Measurements from ENCODE around the gene RRAS2. TPM values are rescaled to one million over a fixed set of nuclear protein-coding genes. Genes with fewer than 3 reads are reported as not detected.
"Not testable (repeated sequence)": the region's sequence is repeated elsewhere in the genome, so short reads cannot be mapped to it uniquely, and the experiment has no call there.

The RRAS2 gene
- total RNA-seq, 1 donor from 2014 or later, result 29.9 TPM

- intact Hi-C loops (cut with DNase I), result no loop called here
- DNase-seq (ENCODE audit: missing footprints), result no peak
- no peak for ATAC-seq
Observed at GRCh38 chr11:14273895-14274294, 85.1 kb downstream of the RRAS2 start.

- DNase-seq (ENCODE audit: missing footprints), result no peak
- intact Hi-C loops (cut with DNase I), result no loop called here
- no peak for ATAC-seq
Observed at GRCh38 chr11:14270690-14271542, 88.1 kb downstream of the RRAS2 start.

DNA sequence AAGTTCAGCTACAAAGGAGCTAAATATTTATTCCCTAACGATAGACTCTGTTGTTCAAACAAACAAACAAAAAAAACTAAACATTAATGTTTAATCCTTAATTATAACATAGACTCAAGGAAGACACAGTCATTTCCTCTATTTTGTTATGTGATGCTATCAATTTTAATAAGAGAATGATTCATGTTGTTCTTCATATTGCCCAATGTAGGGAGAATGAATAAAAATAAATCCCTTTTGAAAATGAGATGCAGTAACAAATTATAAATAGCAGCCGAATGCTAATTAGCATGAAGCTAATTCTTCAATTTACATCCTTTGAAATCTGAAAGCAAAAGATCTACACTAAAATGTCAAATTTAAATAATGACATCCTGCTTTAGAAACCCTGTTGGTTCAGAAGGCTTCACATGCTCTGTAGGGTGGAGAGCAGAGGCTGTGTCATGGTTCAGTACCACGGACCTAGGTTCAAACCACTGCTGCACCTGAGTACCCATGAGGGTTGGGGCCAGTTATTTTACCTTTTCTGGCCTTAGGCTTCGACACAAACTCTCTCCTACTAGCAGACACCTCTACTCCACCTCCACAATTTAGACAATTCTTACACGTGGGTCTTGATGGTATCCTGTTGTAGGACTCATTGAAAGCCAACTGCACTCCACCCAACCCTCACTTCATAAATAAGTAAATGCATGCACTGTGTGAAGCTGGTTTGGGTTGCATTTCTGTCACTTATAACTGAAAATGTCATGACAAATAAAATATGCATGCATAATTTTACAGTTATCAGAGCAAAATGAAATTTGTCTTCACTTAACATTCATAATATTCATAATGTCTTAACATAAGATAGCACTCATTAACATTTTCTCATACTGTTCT is 89.0 kb downstream of the RRAS2 start:
- intact Hi-C loops (cut with DNase I), result no loop called here

DNA sequence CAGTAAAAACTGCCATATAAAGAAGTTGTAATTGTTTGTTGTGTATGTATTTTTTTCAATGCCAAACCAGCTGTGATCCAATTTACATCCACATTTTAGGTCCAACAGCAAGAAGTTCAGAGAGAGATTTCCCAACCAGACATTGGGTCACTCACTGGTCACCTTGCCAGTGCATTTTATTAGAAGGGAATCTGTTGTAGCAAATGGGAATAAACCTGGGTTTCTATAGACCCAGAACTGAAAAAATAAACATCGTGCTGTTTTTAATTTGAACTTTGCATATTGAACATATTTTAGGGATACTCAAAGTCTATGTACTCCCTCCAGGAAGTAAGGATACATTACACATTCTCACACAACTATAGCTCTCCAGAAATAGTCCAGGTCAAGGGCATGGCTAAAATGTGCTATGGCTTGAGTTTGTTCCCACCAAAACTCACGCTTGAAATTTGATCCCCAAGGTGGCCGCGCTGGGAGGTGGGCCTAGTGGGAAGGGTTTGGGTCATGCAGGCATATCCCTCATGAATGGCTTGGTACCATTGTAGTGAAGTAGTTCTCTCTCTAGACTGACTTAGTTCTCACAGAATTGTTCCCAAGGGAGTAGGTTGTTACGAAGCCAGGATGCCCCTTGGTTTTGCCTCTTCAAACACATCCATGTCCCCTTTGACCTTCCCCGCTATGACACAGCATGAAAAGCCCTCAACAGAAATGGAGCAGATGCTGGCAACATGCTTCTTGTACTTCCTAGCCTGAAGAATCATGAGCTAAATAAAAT is 90.9 kb downstream of the RRAS2 start:
- intact Hi-C loops (cut with DNase I), result no loop called here
- ATAC-seq (no peak), DNase-seq (ENCODE audit: missing footprints) (no peak)

More for the DNA sequence above, 89.0 kb downstream of the RRAS2 start:
- ATAC-seq (no peak), DNase-seq (ENCODE audit: missing footprints) (no peak)

DNA sequence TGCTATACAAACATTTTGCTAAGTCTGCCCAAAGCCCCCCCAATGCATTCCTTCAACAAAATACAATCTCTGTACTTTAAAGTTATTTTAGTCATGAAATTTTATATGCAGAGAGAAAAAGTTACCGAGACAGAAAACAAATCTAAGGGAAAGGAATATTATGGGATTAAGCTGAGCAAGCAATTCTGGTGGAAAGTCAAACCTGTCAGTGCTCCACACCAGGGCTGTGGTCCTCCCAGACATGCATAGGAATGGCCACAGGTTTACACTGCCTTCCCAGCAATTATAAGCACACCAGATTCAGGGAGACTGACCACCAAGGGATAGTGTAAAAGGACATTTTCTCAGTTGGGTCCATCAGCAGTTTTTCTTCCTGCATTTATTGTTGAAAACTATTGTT is 92.4 kb downstream of the RRAS2 start:
- no peak for DNase-seq (ENCODE audit: missing footprints)
- intact Hi-C loops (cut with DNase I), result no loop called here
- no peak for ATAC-seq

DNA sequence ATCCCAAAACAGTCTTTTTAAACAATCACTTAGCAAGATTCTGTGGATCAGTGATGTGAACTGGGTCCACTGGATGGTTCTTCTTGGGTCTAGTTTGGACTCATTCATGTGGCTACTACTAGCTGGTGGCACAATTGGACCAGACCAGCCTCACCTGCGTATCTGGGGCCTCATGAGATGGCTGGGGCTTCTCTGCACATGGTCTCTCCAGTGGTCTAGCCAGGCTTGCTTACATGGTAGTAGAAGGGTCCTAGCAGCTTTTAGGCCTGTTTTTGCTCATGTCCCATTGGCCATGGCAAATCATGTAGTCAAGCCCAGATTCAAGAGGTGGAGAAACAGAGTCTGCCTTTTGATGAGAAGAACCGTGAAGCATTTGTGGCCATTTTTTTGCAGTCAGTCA is 94.0 kb downstream of the RRAS2 start:
- intact Hi-C loops (cut with DNase I), result no loop called here
- DNase-seq (ENCODE audit: missing footprints) (no peak), ATAC-seq (no peak)

DNA sequence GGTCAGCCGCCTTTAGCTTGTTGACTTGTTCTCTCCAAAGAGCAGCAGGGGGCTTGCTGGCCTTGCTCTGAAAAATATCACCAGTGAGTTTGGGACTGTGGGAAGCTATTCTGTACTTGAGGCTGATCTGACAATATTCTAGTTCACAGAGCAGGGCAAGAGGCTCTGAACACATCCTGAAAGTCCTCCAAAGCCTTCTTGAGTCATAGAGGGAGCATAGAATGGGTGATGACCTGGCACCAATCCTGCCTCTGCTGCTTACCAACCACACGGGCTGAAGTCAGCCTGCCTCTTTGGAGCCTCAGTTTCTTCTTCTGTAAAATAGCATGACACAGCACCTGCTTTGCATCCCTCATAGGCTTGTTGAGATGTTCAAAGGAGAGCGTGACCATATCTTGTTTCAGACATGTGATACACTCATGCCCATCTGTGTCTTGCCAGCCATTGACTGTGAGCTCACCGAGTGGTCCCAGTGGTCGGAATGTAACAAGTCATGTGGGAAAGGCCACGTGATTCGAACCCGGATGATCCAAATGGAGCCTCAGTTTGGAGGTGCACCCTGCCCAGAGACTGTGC is 96.6 kb downstream of the RRAS2 start:
- ATAC-seq, result no peak
- no peak for DNase-seq (ENCODE audit: missing footprints)
- intact Hi-C loops (cut with DNase I), result no loop called here

DNA sequence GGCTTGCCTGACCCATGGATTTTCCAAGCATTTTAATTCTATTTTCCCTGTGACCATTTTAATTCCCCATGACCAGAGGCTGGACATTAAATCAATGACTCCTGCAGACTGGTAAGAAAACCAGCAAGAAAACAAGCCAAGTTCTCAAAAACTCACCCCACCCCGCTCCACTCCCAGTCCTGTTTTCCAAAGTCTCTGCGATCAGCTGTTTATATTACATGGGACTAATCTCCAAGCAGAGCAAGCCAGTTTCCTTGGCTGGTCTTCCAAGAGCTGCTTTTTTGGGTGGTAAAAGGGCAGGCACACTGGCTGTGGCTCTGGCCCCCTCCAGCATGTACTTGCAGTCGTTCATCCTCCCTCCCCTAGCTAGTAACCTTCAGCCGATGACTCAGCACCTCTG is 97.9 kb downstream of the RRAS2 start:
- intact Hi-C loops (cut with DNase I), result no loop called here
- ATAC-seq, result no peak
- no peak for DNase-seq (ENCODE audit: missing footprints)

GRCh38 chr11:14259878-14260277 is 99.1 kb downstream of the RRAS2 start:
- intact Hi-C loops (cut with DNase I), result no loop called here
- ATAC-seq (no peak), DNase-seq (ENCODE audit: missing footprints) (no peak)

- ATAC-seq, result no peak
- DNase-seq (ENCODE audit: missing footprints), result no peak
- intact Hi-C loops (cut with DNase I), result no loop called here
Observed at GRCh38 chr11:14259186-14259784, 99.7 kb downstream of the RRAS2 start.

DNA sequence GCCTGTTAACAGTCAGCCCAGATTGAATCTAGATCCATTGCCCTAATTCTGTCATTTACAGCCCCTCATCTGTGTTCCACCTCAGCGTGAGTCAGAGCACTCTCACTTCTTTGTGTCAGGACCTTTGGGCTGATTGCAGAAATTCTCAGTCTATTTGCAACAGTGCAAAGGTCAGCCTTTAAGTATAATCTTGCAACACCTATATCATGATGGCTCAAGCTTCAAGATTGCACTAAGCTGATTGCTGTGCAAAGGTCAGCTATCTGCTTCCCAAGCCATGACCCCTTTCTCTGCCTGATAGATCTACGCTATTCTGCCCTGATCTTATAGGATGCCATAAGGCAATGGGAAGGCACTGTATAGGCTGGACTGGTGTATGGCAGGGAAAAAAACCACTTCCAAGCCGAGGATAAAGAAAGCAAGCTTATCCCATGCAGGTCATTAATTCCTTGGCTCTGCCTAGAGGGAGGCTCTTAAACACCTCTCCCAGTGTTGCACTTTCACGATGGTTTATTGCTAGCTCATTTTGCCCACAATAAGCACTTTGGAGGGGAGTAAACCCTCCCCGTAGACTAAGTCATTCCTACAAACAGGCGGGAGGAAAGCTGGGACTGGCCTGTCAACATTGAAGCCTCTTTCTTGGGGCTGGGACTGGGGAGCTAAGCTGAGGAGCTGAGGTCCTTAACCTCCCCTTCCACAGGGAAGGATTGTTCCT is 100.6 kb downstream of the RRAS2 start:
- ATAC-seq, result no peak
- intact Hi-C loops (cut with DNase I), result no loop called here
- DNase-seq (ENCODE audit: missing footprints), result no peak

GRCh38 chr11:14255238-14255534 is 103.8 kb downstream of the RRAS2 start:
- intact Hi-C loops (cut with DNase I), result no loop called here

DNA sequence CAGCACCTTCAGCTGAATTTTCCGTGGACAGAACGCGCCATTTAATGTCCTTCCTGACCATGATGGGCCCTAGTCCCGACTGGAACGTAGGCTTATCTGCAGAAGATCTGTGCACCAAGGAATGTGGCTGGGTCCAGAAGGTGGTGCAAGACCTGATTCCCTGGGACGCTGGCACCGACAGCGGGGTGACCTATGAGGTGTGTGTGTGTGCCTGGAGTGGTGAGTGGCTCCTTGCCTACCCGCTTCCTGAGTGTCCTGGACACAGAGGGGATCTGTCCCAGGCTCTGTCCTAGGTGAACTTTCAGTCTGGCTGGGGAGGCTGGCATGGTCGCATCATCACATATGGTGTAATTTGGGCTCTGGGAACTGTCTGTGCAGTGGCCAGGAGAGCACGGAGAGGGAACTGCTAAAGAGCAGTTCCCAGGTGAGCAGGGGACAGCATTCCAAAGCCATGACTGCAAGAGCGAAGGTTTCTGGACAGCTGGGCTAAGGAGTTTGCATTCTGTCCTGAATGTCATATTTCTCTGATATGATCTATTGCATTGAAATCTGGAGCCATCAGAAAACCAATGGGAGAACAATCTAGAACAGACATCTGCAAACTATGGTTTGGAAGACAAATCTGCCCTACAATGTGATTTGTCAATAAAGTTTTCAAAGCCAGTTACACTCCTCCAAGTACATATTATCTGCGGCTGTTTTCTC is 104.3 kb downstream of the RRAS2 start:
- intact Hi-C loops (cut with DNase I), result no loop called here
- DNase-seq (ENCODE audit: missing footprints) (no peak), ATAC-seq (no peak)

More at GRCh38 chr11:14255238-14255534, 103.8 kb downstream of the RRAS2 start:
- no peak for ATAC-seq
- DNase-seq (ENCODE audit: missing footprints), result no peak

DNA sequence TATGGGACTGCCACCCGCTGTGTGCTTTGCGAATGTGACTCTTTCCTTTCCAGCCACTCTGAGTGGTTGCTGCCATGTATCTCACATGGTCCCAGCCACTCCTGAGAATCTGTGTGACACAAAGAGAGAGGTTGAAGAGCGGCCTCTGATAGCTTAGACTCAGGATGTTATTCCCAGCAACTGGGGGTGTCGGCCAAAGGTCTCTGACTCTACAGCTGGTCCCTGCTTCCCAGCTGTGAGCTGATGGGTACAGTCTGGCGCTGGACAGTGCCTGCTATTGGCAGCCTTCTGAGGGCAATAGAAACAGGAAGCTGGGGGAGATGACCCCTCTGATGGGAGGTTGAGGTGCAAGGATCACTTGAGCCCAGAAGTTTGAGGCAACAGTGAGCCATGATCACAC is 105.1 kb downstream of the RRAS2 start:
- intact Hi-C loops (cut with DNase I), result no loop called here
- DNase-seq (ENCODE audit: missing footprints) (no peak), ATAC-seq (peak; percentile 37)

GRCh38 chr11:14253421-14253820 is 105.6 kb downstream of the RRAS2 start:
- ATAC-seq, result no peak
- DNase-seq (ENCODE audit: missing footprints), result no peak
- intact Hi-C loops (cut with DNase I), result no loop called here

GRCh38 chr11:14252501-14252900 is 106.5 kb downstream of the RRAS2 start:
- ATAC-seq; DNase-seq (ENCODE audit: missing footprints); intact Hi-C loops (cut with DNase I): not testable (repeated sequence)

DNA sequence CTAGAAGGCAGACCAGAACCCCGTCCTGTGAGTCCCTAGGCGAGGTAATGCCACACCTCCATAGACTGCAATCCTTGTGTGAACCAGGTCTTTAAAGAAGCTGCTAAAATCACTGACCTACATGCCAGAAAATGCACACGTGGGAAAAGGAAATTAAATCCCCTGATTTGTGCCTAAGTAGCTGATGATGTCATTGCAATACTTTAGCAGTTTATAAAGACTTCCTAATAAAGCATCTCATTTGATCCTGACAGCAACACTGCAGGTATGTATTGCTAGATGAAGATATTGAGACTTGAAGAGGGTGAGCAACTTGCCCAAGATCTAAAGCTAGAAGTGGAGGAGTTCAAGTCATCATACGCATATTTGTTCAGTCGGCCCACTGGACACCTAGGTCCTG is 107.2 kb downstream of the RRAS2 start:
- no peak for ATAC-seq
- DNase-seq (ENCODE audit: missing footprints), result no peak
- intact Hi-C loops (cut with DNase I), result no loop called here
